ENCODE data around the gene LRFN2.

DNA sequence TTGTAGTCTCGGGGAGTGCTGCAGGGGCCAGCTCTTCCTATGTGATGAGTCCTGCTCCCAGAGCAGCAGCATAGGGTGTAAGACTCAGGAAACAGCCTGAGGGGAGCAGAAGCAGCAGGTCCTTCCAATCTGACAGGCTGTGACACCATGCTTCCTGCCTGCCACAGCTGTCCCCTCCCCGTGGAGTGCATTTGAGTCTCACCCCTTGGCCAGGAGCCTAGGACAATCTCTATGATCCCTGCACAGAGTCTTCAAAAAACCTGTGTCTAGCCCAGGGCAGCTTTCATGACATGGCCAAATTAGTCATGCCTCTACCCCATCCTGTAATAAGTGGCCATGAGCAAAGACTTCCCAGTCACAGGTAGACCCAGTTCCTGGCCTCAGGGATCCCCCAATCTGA, 23.1 kb upstream of the LRFN2 start:
- TF ChIP-seq POLR2A (IDR thresholded peaks at IDR 0.05) (no peak), POLR2AphosphoS5 (IDR thresholded peaks at IDR 0.05; ENCODE audit: insufficient read depth in 1 of 2, low read depth in 1 of 2) (no peak)
- TF ChIP-seq, protein P1, sequence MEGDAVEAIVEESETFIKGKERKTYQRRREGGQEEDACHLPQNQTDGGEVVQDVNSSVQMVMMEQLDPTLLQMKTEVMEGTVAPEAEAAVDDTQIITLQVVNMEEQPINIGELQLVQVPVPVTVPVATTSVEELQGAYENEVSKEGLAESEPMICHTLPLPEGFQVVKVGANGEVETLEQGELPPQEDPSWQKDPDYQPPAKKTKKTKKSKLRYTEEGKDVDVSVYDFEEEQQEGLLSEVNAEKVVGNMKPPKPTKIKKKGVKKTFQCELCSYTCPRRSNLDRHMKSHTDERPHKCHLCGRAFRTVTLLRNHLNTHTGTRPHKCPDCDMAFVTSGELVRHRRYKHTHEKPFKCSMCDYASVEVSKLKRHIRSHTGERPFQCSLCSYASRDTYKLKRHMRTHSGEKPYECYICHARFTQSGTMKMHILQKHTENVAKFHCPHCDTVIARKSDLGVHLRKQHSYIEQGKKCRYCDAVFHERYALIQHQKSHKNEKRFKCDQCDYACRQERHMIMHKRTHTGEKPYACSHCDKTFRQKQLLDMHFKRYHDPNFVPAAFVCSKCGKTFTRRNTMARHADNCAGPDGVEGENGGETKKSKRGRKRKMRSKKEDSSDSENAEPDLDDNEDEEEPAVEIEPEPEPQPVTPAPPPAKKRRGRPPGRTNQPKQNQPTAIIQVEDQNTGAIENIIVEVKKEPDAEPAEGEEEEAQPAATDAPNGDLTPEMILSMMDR (IDR thresholded peaks at IDR 0.05) = no peak
